H54 (cell line): Measurements from ENCODE around the gene WDR83.
"Not testable (repeated sequence)": the region's sequence is repeated elsewhere in the genome, so short reads cannot be mapped to it uniquely, and the experiment has no call there.

ENCODE experiments used
- DNase-seq: peaks from one replicate; pipeline ENCODE4 v3.0.0; 2011; ENCODE audit warnings: low spot score, mixed read lengths; ENCODE audit not compliant: insufficient read length
- FAIRE-seq: peaks from 3 replicates; lab custom pipeline; 2011; peaks lifted over from hg19 to GRCh38; lab: Jason Lieb, UNC
- POLR2A ChIP-seq: IDR thresholded peaks from 2 replicates; pipeline ENCODE4 v1.6.1; 2011; ENCODE audit warnings: low read depth, mild to moderate bottlenecking, low read length

Gene WDR83

DNA sequence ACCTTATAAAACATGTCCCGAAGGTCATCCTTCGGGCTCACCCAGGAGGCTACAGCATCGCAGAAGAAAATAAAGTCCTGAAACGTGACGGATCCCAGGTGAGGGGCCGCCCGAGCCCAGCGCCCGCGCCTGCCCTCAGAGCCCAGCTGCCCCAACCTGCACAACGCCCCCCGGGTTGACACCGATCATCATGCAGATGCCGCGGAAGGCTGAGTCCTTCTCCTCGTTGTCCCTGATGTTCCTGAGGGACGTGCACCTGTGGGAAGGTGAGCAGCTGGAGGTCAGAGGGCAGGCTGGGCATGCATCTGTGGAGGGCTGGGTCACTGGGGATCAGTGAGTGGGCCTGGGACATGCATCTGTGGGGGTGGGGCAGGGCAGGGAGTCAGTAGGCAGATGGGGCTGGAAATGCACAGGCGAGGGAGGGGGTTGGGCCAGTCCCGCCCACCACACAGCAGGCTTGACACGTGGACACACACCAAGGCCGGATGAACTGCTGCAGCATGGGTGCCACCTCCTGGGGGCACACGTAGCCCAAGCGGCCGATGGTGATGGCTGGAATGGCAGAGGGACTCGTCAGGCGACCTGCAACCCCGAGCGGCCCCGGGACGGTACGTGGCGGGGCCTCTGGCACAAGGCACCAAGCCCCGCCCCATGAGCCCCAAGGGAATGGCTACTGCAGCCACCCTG lies 35.1 kb downstream of the WDR83 start:
- no peak for FAIRE-seq
- no peak for DNase-seq
- no peak for TF ChIP-seq POLR2A

DNA sequence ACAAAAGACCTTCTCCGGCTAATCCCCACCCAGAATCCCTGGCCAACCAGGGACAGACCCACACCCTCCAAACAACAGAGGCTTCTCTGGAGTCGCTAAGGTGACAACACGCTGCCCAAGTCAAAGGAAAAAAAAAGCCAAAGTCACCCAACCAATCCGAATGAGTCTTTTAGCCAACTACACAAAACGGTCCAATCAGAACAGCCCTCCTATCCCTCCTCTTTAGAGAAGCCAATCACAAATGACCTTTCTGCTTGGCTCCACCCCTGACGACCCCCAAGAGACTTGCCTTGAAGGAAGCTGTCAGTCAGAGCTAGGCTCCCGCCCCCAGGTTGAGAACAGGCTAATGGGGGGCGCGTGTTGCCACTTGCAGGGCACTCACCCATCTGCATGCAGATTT lies 36.4 kb downstream of the WDR83 start:
- FAIRE-seq (no peak), DNase-seq (no peak)
- no peak for TF ChIP-seq POLR2A

DNA sequence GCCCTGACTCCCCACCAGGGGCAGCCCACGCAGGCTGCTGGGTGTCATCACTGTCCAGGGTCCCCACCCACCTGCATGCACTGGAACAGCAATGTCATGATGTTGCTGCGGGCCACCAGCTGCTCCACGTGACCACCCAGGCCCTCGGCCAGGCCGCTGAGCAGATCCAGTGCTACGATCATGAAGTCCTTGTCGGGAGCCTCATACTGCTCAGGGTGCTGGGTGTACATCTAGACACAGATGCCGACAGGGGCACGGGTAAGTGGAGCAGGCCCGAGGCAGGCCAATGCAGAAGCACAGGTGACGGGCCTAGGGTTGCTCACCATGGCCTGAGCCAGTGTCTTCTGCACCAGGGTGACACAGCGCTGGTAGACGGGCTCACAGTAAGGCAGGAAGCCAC lies 38.6 kb downstream of the WDR83 start:
- TF ChIP-seq POLR2A: no peak
- FAIRE-seq: no peak

DNA sequence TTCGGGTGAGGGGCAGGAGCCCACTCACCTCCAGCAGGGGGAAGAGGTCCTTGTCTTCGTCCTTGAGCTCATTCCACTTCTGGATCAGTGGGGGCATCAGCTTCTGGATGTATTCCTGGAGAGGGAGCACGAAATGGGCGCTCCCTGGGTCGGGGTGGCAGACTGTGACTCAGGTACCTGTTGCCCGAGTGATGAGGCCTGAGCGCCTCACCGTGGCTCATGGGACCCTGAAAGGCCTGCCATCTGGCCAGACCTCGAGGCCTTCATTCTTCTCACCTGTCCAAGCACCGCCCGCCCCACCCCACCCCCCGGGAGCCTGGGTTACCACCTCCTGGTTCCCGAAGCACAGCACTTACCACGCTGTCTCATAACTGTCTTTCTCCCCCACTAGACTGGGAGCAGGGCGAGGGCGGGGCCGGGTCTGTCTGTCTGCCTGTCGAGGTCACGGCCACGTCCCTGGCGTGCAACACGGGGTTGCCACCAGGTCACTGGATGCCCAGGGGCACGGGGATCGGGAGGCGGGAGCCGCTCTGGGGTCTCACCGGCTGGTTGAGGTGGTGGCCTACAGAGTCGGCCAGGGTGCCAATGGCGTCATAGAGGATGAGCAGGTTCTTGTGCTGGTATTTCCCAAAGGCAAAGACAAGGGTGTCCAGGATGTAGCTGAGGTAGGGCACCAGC lies 39.2 kb downstream of the WDR83 start:
- no peak for FAIRE-seq
- no peak for TF ChIP-seq POLR2A

More for the DNA sequence above, 38.6 kb downstream of the WDR83 start:
- DNase-seq: no peak

DNA sequence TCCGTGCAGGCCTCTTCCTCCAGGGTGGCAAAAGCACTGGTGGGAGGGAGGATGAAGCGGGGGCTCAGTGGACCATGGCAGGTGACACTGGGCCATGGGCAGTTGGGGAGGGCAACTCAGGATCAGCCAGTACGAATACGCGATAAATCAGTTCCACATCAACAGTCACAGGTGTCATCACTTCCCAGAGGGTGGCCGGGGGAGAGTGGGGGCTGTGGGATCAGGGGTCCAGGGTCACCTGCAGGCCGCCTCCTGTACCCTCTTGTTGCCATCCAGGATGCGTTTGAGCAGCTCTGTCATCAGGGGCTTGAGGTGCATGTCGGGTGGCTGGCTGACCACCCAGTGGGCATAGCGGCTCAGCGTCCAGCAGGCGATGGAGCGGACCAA lies 39.7 kb downstream of the WDR83 start:
- TF ChIP-seq POLR2A: no peak
- DNase-seq (no peak), FAIRE-seq (no peak)

More for the DNA sequence above, 39.2 kb downstream of the WDR83 start:
- DNase-seq: no peak

DNA sequence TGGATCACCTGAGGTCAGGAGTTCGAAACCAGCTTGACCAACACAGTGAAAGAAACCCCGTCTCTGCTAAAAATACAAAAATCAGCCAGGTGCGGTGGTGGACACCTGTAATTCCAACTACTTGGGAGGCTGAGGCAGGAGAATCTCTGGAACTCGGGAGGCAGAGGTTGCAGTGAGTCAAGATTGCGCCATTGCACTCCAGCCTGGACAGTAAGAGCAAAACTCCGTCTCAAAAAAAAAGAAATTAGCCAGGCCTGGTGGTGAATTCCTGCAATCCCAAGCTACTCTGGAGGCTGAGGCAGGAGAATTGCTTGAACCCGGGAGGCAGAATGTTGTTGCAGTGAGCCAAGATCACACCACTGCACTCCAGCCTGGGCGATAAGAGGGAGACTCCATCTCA lies 42.0 kb downstream of the WDR83 start:
- DNase-seq (no peak), FAIRE-seq (no peak)
- TF ChIP-seq POLR2A: no peak

DNA sequence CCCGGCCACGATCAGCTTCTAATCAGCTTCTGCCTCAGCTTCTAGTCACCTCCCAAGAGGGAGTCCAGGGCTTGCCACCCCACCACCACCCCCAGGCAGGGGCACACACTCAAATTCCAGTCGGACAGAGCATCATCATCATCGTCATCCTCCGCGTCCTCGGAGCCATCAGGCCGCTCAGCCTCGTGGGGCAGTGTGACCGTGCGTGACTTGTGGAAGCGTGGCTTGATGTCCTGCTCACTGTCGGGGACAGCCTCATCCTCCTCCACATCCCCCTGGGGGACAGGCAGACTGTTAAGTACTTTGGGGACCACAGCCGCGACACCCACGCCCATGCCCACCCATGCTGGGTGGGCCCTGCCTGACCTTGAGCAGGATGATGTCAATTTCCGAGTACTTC lies 44.6 kb downstream of the WDR83 start:
- DNase-seq (no peak), FAIRE-seq (no peak)
- no peak for TF ChIP-seq POLR2A

DNA sequence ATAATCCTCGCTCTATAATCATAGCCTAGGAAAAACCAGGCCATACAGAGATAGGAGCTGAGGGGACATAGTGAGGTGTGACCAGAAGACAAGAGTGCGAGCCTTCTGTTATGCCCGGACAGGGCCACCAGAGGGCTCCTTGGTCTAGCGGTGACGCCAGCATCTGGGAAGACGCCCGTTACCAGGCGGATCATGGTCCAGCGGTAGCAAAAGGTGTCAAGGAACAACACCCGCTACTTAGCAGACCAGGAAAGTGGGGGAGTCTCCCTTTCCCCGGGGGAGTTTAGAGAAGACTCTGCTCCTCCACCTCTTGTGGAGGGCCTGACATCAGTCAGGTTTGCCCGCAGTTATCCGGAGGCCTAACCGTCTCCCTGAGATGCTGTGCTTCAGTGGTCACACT lies 45.5 kb downstream of the WDR83 start:
- not testable (repeated sequence) for FAIRE-seq, DNase-seq

DNA sequence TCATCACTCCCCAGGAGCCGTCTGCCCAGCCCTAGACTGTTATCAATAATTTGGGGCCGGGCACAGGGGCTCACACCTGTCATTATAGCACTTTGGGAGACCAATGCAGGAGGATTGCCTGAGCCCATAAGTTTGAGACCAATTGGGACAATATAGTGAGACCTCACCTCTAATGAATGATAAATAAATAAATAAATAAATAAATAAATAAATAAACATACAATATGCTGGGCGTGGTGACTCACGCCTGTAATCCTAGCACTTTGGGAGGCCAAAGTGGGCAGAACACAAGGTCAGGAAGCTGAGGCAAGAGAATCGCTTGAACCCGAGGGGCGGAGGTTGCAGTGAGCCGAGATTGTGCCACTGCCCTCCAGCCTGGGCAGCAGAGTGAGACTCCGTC lies 46.7 kb downstream of the WDR83 start:
- not testable (repeated sequence) for FAIRE-seq, DNase-seq

DNA sequence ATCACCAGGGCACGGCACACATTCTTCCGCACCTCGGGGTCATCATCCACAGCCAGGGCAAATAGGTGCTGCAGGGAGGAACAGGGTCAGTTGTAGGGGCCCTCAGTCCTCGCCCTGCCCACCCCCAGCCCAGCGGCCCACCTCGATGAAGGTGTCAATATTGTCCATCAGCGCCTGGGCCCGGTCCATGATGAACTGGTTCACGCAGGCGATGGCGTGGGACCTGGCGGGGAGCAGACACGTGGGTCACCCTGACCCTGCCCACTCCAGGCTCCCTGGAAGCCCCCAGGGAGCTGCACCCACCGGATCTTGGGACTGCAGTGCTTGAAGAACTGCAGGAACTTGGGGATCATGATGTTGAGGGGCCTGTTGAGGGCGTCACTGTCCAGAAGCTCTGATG lies 48.5 kb downstream of the WDR83 start:
- FAIRE-seq (no peak), DNase-seq (no peak)
- no peak for TF ChIP-seq POLR2A

DNA sequence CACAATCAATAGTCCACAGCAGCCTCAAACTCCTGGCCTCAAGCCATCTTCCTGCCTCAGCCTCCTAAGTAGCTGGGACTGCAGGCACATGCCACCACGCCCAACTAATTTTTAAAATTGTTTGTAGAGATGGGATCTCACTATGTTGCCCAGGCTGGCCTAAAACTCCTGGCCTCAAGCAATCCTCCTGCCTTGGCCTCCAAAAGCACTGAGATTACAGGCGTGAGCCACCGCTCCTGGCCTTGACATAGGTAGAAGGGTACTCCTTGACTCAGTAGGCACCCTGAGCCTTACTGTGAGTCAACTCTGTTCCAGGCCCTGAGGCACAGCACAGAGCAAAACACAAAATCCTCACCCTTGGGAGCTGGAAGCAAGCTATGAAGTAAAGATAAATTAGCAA lies 49.3 kb downstream of the WDR83 start:
- no peak for TF ChIP-seq POLR2A
- DNase-seq (no peak), FAIRE-seq (no peak)

DNA sequence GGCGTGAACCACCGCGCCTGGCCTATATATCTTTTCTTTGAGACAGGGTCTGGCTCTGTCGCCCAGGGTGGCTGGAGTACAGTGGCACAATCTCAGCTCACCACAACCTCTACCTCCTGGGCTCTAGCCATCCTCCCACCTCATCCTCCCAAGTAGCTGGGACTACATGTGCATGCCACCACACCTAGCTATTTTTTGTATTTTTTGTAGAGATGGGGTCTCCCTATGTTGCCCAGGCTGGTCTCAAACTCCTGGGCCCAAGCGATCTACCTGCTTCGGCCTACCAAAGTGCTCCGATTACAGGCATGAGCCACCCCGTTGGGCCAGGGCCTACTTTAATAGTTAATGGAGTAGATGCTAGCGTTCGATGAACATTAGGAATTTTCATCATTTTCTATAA lies 53.7 kb downstream of the WDR83 start:
- no peak for DNase-seq
- no peak for TF ChIP-seq POLR2A
- FAIRE-seq: no peak

DNA sequence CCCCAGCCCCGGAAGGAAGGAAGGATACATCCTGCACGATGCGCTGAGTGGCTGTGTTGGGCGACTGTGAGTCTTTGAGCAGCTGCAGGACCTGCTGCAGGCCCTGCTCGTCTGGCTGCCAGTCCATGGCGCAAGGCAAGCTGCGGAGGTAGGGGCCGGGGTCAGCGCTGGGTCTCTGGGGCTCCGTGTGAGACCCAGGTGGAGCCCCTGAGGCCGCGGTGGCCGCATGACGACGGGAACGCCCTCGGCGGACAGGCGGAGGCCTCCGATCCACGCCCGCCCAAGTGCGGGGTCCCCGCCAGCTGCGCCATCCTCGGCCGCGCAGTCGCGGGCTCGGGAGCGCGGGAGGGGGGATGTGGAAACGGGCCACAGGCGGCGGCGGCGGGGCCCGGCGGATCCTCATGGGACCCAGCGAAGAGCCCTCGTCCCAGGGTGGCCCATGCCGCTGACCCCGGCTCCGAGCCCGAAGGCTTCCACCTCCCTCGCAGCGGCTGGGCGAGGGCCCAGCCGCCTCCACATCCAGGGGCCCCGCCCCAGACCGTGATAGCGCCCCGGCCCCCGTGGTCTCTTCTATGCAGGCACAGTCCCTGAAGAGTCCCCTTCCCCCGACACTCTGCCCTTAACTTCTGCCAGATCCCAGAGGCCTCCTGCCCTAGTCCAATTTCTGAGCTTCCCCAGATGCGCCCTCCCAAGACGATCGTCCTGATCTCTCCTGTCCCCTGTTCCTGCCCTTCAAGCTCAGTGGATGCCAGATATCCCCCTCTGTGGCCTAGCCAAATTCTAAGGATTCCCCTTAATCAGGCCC lies 54.4 kb downstream of the WDR83 start:
- FAIRE-seq: no peak
- TF ChIP-seq POLR2A: no peak
- DNase-seq: no peak
